HepG2 (cell line): ENCODE results near the gene MYD88. TPM values are rescaled to one million over a fixed set of nuclear protein-coding genes. Genes with fewer than 3 reads are reported as not detected.

Experiments
- ATAC-seq: fragments of 200-7000 bp; cut with Tn5 transposase; 3 replicates; pipeline ENCODE4 v1.9.1; 2020; ENCODE audit warnings: mild to moderate bottlenecking, moderate library complexity
- BruUV-seq: library from RNA; stranded (reverse); fragments of 400-500 nt; replicated peaks from 2 replicates; lab custom pipeline; 2021; lab: Mats Ljungman, UMichigan
- CTCF ChIA-PET: fragments of 300-600 bp; formaldehyde crosslinking; extraction: SDS; loops from one replicate; lab custom pipeline; 2021; ENCODE audit warnings: low total read pairs, inconsistent platforms, low intra/inter-chr PET ratio; lab: Yijun Ruan, JAX
- POLR2A ChIA-PET: fragments of 350-600 bp; sonication (Branson Sonifier 250); formaldehyde crosslinking; loops from one replicate; lab custom pipeline; 2020; ENCODE audit warnings: antibody characterized with exemption, inconsistent platforms; lab: Yijun Ruan, JAX
- DNase-seq: peaks from one replicate; pipeline ENCODE4 v3.0.0-alpha.2; 2015; ENCODE audit warnings: low spot score
- FAIRE-seq: peaks from 3 replicates; lab custom pipeline; 2011; peaks lifted over from hg19 to GRCh38; lab: Jason Lieb, UNC
- H2AFZ ChIP-seq: one replicate; pipeline ENCODE4 v1.6.1; 2011; ENCODE audit warnings: low read length, inconsistent platforms
- H3K27ac ChIP-seq: fragments of 300-600 bp; 3 replicates; pipeline ENCODE4 v1.8.0; 2011; ENCODE audit warnings: mixed run types, mild to moderate bottlenecking, mixed read lengths, low read length, inconsistent platforms; ENCODE audit not compliant: insufficient read depth; ENCODE audit errors: extremely low read length
- H3K27me3 ChIP-seq, 2 experiments: fragments of 200-600 bp in 1 of 2; 2 replicates in 1 of 2; 3 replicates in 1 of 2; pipeline versions ENCODE4 v1.6.0 to v1.8.0; 2011; ENCODE audit warnings: low read length in 2 of 2, mild to moderate bottlenecking in 2 of 2, moderate library complexity in 2 of 2, inconsistent platforms in 1 of 2; ENCODE audit not compliant: insufficient read depth in 2 of 2, control insufficient read depth in 1 of 2
- H3K36me3 ChIP-seq, 2 experiments: fragments of 200-600 bp in 1 of 2; replicated peaks in 1 of 2; 2 replicates in 1 of 2; 3 replicates in 1 of 2; pipeline versions ENCODE4 v1.5.1 to v1.8.0; 2011; ENCODE audit warnings: low read length in 2 of 2, inconsistent platforms in 1 of 2; ENCODE audit not compliant: insufficient read depth in 2 of 2, control insufficient read depth in 1 of 2
- H3K4me1 ChIP-seq: 2 replicates; pipeline ENCODE4 v1.5.1; 2012; ENCODE audit warnings: low read length, inconsistent platforms; ENCODE audit not compliant: insufficient read depth
- H3K4me2 ChIP-seq: 2 replicates; pipeline ENCODE4 v1.6.0; 2011; ENCODE audit warnings: low read depth, low read length, inconsistent platforms
- H3K4me3 ChIP-seq, 3 experiments: fragments of 200-600 bp in 1 of 3; sonication (generic), shearing (Covaris generic) in 1 of 3; replicated peaks in 1 of 3; 2 replicates each; pipeline ENCODE4 v1.5.1; 2011 to 2016; ENCODE audit warnings: low read length in 3 of 3, inconsistent platforms in 2 of 3, low read depth in 2 of 3, mild to moderate bottlenecking in 2 of 3, control low read depth in 1 of 3, mixed read lengths in 1 of 3; ENCODE audit not compliant: insufficient read depth in 1 of 3
- H3K79me2 ChIP-seq: one replicate; pipeline ENCODE4 v1.6.1; 2011; ENCODE audit warnings: low read length, inconsistent platforms; ENCODE audit not compliant: insufficient read depth
- H3K9ac ChIP-seq: 2 replicates; pipeline ENCODE4 v1.6.0; 2011; ENCODE audit warnings: mild to moderate bottlenecking, low read depth, low read length, inconsistent platforms; ENCODE audit not compliant: insufficient read depth
- H3K9me3 ChIP-seq: 2 replicates; pipeline ENCODE4 v1.5.1; 2012; ENCODE audit warnings: mild to moderate bottlenecking, low read length
- H4K20me1 ChIP-seq: 2 replicates; pipeline ENCODE4 v1.6.0; 2011; ENCODE audit warnings: inconsistent platforms, mild to moderate bottlenecking, low read length, moderate library complexity; ENCODE audit not compliant: insufficient read depth
- ATAD3A ChIP-seq: sonication (generic); formaldehyde crosslinking; IDR thresholded peaks from 2 replicates; pipeline ENCODE4 v1.4.0; 2020; ENCODE audit warnings: missing genetic modification reagents
- BORCS8-MEF2B ChIP-seq: sonication (generic); formaldehyde crosslinking; IDR thresholded peaks from 2 replicates; pipeline ENCODE4 v1.8.0; 2022; ENCODE audit warnings: mild to moderate bottlenecking, missing genetic modification reagents
- CBX5 ChIP-seq: sonication (generic); formaldehyde crosslinking; IDR thresholded peaks from 2 replicates; pipeline ENCODE4 v1.4.0; 2020; ENCODE audit warnings: missing genetic modification reagents, borderline replicate concordance
- ETV5 ChIP-seq: IDR thresholded peaks from 2 replicates; pipeline ENCODE4 v1.6.1; 2018; ENCODE audit warnings: missing biosample characterization, missing genetic modification reagents, inconsistent platforms, borderline replicate concordance
- HDAC2 ChIP-seq: sonication (generic); formaldehyde crosslinking; IDR thresholded peaks from 2 replicates; pipeline ENCODE4 v1.4.0; 2020; ENCODE audit warnings: missing genetic modification reagents
- NFE2L2 ChIP-seq: fragments of 150-350 bp; IDR thresholded peaks from 2 replicates; pipeline ENCODE4 v1.6.1; 2014; ENCODE audit warnings: low read length
- NONO ChIP-seq, 2 experiments: fragments of 450-650 bp in 1 of 2; sonication (generic) in 1 of 2; formaldehyde crosslinking in 1 of 2; IDR thresholded peaks in 1 of 2; conservative IDR thresholded peaks in 1 of 2; 2 replicates each; pipeline versions ENCODE4 v1.6.1 to v1.8.0; 2017 to 2022; ENCODE audit warnings: mild to moderate bottlenecking in 1 of 2, missing genetic modification reagents in 1 of 2, moderate library complexity in 1 of 2
- NR2F6 ChIP-seq, 2 experiments: IDR thresholded peaks; 2 replicates each; pipeline ENCODE4 v1.6.1; 2016; ENCODE audit warnings: antibody characterized with exemption in 1 of 2, mild to moderate bottlenecking in 1 of 2
- REL ChIP-seq: sonication (generic); formaldehyde crosslinking; conservative IDR thresholded peaks from 2 replicates; pipeline ENCODE4 v1.8.0; 2022; ENCODE audit warnings: mild to moderate bottlenecking, missing genetic modification reagents, moderate library complexity
- SMC3 ChIP-seq: IDR thresholded peaks from 2 replicates; pipeline ENCODE4 v1.6.1; 2011; ENCODE audit warnings: low read length, improper control_type of control experiment
- SSRP1 ChIP-seq: IDR thresholded peaks from 2 replicates; pipeline ENCODE4 v1.6.1; 2016; ENCODE audit warnings: control low read depth
- ZNF563 ChIP-seq: sonication (generic); formaldehyde crosslinking; IDR thresholded peaks from 2 replicates; pipeline ENCODE4 v1.8.0; 2022; ENCODE audit warnings: mild to moderate bottlenecking, moderate library complexity, missing genetic modification reagents
- ZNF703 ChIP-seq: sonication (generic); formaldehyde crosslinking; IDR thresholded peaks from 2 replicates; pipeline ENCODE4 v1.5.1; 2020; ENCODE audit warnings: missing genetic modification reagents, mild to moderate bottlenecking, moderate library complexity, borderline replicate concordance
- WGBS: methylation state at CpG from one replicate; pipeline ENCODE4 v1.1.6; 2017; ENCODE audit warnings: low lambda C conversion rate; 5-methylcytosine and 5-hydroxymethylcytosine counted together
- in situ Hi-C: cut with HindIII; loops from 2 replicates; pipeline ENCODE4 v1.10.0; 2017; ENCODE audit warnings: low pct_unique_long_range_greater_than_20kb; ENCODE audit not compliant: extremely low pct_ligation_motif_present
- intact Hi-C: fragments of 100-400 bp; cut with micrococcal nuclease; formaldehyde crosslinking; loops from one replicate; pipeline ENCODE4 v1.10.0; 2022; ENCODE audit not compliant: unreplicated experiment
- polyA plus RNA-seq, 8 experiments: library from polyadenylated mRNA; depleted of rRNA in 3 of 8; stranded (reverse) in 7 of 8; unstranded in 1 of 8; fragments of >200 nt; fragmentation: Illumina TruSeq in 4 of 8; extraction: Trizol in 4 of 8; gene quantifications; 2 replicates each; pipeline versions ENCODE4 v1.2.1 to v1.2.3, GENCODE V29; 2011 to 2016; ENCODE audit warnings: low read depth in 4 of 8, missing spikeins in 1 of 8, mixed read lengths in 1 of 8; ENCODE audit not compliant: insufficient read depth in 1 of 8
- total RNA-seq, 5 experiments: library from RNA; depleted of rRNA; stranded (reverse); fragments of >200 nt; fragmentation: Illumina TruSeq; extraction: Trizol; gene quantifications; 2 replicates each; pipeline ENCODE4 v1.2.3, GENCODE V29; 2016; ENCODE audit warnings: low read depth in 1 of 5
- TF ChIP-seq, protein P1 (sequence below): sonication (generic); formaldehyde crosslinking; conservative IDR thresholded peaks from 2 replicates; pipeline ENCODE4 v1.8.0; 2022; ENCODE audit warnings: missing genetic modification reagents
- TF ChIP-seq, protein P2 (sequence below): sonication (generic); formaldehyde crosslinking; IDR thresholded peaks from 2 replicates; pipeline ENCODE4; 2020; ENCODE audit warnings: missing genetic modification reagents, mild to moderate bottlenecking, borderline replicate concordance
- TF ChIP-seq, protein P3 (sequence below): IDR thresholded peaks from 2 replicates; pipeline ENCODE4 v1.6.1; 2016; ENCODE audit warnings: low read depth, control low read depth

MYD88 gene
- total and polyA plus RNA-seq, 2 of the 13 experiments (the other 11 are each of a cell fraction or from before 2014, with no cell fraction given): 7.6 to 32.7 TPM

GRCh38 chr3:38133557-38134405, 4.7 kb upstream of the MYD88 start:
- intact Hi-C loops: loop anchor here (2.0 to 10.0 kb wide), 3 partner anchors 17 to 213 kb away; partner anchors contain the start of gene XYLB
- FAIRE-seq (peak; percentile 100), DNase-seq (peak; percentile 99), ATAC-seq (peak; percentile 62)
- peak overlapping the region; percentile 90 for H3K4me2 ChIP-seq
- ChIA-PET POLR2A (interaction anchor here (1.1 to 6.9 kb wide), 8 partner anchors 9 to 322 kb away, joined by 4 to 87 read pairs (median 10); partner anchors contain the start of genes OXSR1 and XYLB), CTCF (no interaction called here)
- WGBS: 35% methylated on average over 4 of the region's 10 CpGs
- peaks cover 71% of the 10 kb centered on the region for H3K79me2 ChIP-seq
- H3K9ac ChIP-seq: peak overlapping the region; percentile 90
- H4K20me1 ChIP-seq: peaks cover 6% of the 10 kb centered on the region; the same call in 1 of the 2 replicates
- H3K4me3 ChIP-seq: peak overlapping the region; percentile 11 to 96 (median 89); a peak in 4 of 6 replicates
- BruUV-seq: no TSS peak
- H2AFZ ChIP-seq: no peak overlapping the region
- in situ Hi-C loops: loop anchor here (25.0 kb wide), 1 partner anchor 329 kb away; the partner anchor contains the start of gene ACVR2B
- H3K9me3 ChIP-seq: no peaks in the 10 kb centered on the region
- H3K4me1 ChIP-seq: peaks cover 72% of the 10 kb centered on the region
- H3K27ac ChIP-seq: peak overlapping the region; percentile 97
- H3K27me3 ChIP-seq: no peaks in the 10 kb centered on the region; a peak in 1 of 5 replicates
- peaks cover 13 to 40% of the 10 kb centered on the region in 2 experiments for H3K36me3 ChIP-seq
- TF ChIP-seq SMC3 (0 out of 2 replicates have a peak, but pooled peaks have one; percentile 25), ZNF563 (no peak), ATAD3A (CRISPR knock-in tag) (no peak), NONO (IDR thresholded peaks at IDR 0.05) (no peak), NONO (CRISPR knock-in tag; conservative IDR thresholded peaks at IDR 0.05) (peak; percentile 70; the same call in 1 of the 2 replicates), REL (CRISPR knock-in tag) (no peak), NR2F6 (IDR thresholded peaks at IDR 0.05) (peak; percentile 70), NR2F6 (CRISPR knock-in tag; IDR thresholded peaks at IDR 0.05) (peak; percentile 80), HDAC2 (CRISPR knock-in tag) (peak; percentile 90), NFE2L2 (peak; percentile 46; the same call in 1 of the 2 replicates), SSRP1 (no peak; the same call in 1 of the 2 replicates), ETV5 (CRISPR knock-in tag) (peak; percentile 48; the same call in 1 of the 2 replicates), BORCS8-MEF2B (CRISPR knock-in tag) (peak; percentile 58; the same call in 1 of the 2 replicates), ZNF703 (CRISPR knock-in tag) (peak; percentile 79; the same call in 1 of the 2 replicates), CBX5 (CRISPR knock-in tag) (peak; percentile 82; the same call in 1 of the 2 replicates)
- TF ChIP-seq, protein P1, sequence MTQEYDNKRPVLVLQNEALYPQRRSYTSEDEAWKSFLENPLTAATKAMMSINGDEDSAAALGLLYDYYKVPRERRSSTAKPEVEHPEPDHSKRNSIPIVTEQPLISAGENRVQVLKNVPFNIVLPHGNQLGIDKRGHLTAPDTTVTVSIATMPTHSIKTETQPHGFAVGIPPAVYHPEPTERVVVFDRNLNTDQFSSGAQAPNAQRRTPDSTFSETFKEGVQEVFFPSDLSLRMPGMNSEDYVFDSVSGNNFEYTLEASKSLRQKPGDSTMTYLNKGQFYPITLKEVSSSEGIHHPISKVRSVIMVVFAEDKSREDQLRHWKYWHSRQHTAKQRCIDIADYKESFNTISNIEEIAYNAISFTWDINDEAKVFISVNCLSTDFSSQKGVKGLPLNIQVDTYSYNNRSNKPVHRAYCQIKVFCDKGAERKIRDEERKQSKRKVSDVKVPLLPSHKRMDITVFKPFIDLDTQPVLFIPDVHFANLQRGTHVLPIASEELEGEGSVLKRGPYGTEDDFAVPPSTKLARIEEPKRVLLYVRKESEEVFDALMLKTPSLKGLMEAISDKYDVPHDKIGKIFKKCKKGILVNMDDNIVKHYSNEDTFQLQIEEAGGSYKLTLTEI (CRISPR knock-in tag): no peak
- TF ChIP-seq, protein P2, sequence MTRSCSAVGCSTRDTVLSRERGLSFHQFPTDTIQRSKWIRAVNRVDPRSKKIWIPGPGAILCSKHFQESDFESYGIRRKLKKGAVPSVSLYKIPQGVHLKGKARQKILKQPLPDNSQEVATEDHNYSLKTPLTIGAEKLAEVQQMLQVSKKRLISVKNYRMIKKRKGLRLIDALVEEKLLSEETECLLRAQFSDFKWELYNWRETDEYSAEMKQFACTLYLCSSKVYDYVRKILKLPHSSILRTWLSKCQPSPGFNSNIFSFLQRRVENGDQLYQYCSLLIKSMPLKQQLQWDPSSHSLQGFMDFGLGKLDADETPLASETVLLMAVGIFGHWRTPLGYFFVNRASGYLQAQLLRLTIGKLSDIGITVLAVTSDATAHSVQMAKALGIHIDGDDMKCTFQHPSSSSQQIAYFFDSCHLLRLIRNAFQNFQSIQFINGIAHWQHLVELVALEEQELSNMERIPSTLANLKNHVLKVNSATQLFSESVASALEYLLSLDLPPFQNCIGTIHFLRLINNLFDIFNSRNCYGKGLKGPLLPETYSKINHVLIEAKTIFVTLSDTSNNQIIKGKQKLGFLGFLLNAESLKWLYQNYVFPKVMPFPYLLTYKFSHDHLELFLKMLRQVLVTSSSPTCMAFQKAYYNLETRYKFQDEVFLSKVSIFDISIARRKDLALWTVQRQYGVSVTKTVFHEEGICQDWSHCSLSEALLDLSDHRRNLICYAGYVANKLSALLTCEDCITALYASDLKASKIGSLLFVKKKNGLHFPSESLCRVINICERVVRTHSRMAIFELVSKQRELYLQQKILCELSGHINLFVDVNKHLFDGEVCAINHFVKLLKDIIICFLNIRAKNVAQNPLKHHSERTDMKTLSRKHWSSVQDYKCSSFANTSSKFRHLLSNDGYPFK (CRISPR knock-in tag): peak; percentile 68; the same call in 1 of the 2 replicates
- TF ChIP-seq, protein P3, sequence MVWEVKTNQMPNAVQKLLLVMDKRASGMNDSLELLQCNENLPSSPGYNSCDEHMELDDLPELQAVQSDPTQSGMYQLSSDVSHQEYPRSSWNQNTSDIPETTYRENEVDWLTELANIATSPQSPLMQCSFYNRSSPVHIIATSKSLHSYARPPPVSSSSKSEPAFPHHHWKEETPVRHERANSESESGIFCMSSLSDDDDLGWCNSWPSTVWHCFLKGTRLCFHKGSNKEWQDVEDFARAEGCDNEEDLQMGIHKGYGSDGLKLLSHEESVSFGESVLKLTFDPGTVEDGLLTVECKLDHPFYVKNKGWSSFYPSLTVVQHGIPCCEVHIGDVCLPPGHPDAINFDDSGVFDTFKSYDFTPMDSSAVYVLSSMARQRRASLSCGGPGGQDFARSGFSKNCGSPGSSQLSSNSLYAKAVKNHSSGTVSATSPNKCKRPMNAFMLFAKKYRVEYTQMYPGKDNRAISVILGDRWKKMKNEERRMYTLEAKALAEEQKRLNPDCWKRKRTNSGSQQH: 0 out of 2 replicates have a peak, but pooled peaks have one; percentile 27
